Breast epithelium (tissue), 3 donors: ENCODE results near the gene POLR1C.

ENCODE experiments used
- CTCF ChIP-seq, 3 donors: fragments of 450-650 bp; IDR thresholded peaks; one replicate each; pipeline ENCODE4 v1.5.1; 2016 to 2017; ENCODE audit warnings: antibody characterized with exemption in 3 of 3, mild to moderate bottlenecking in 3 of 3, moderate library complexity in 3 of 3
- POLR2A ChIP-seq: fragments of 450-650 bp; IDR thresholded peaks from one replicate; pipeline ENCODE4 v1.6.1; 2016; ENCODE audit warnings: antibody characterized with exemption, mild to moderate bottlenecking, moderate library complexity
- POLR2AphosphoS5 ChIP-seq, 3 donors: sonication (generic); formaldehyde crosslinking; IDR thresholded peaks; one replicate each; pipeline ENCODE4 v1.6.1; 2017; ENCODE audit warnings: antibody characterized with exemption in 3 of 3

- TF ChIP-seq CTCF (IDR thresholded peaks at IDR 0.05), result no peak
- TF ChIP-seq POLR2A, result no peak
- TF ChIP-seq POLR2AphosphoS5 (IDR thresholded peaks at IDR 0.05), result no peak
Observed at GRCh38 chr6:43481591-43482236, 35.2 kb upstream of the POLR1C start.
